Panc1 (cell line): ENCODE results near the gene CYTH2. TPM values are rescaled to one million over a fixed set of nuclear protein-coding genes. Genes with fewer than 3 reads are reported as not detected.
A peak's percentile ranks its signal among the peaks of the same experiment; 100 is the strongest.

Source experiments
- ATAC-seq: fragments of 200-7000 bp; cut with Tn5 transposase; 2 replicates; pipeline ENCODE4 v1.9.1; 2020; ENCODE audit warnings: mild to moderate bottlenecking, moderate library complexity
- BruUV-seq: library from RNA; stranded (reverse); fragments of 400-500 nt; replicated peaks from 2 replicates; lab custom pipeline; 2021; lab: Mats Ljungman, UMichigan
- CTCF ChIA-PET: fragments of 300-600 bp; sonication (Branson Sonifier 250); formaldehyde crosslinking; loops from one replicate; lab custom pipeline; 2022; ENCODE audit warnings: antibody characterized with exemption; lab: Charles Lee
- POLR2A ChIA-PET: fragments of 300-600 bp; sonication (Branson Sonifier 250); formaldehyde crosslinking; loops from one replicate; lab custom pipeline; 2022; ENCODE audit warnings: antibody characterized with exemption; lab: Charles Lee
- DNase-seq: peaks from one replicate; pipeline ENCODE4 v3.0.0-alpha.2; 2010; ENCODE audit warnings: low read depth, low spot score
- H3K27ac ChIP-seq: 2 replicates; pipeline ENCODE4 v1.5.1; 2011; ENCODE audit warnings: mild to moderate bottlenecking, low read length, inconsistent platforms
- H3K27me3 ChIP-seq: fragments of 200-500 bp; sonication (Bioruptor generic); 2 replicates; pipeline ENCODE4 v1.6.0; 2014; ENCODE audit warnings: low read length, inconsistent platforms; ENCODE audit not compliant: control insufficient read depth, insufficient read depth
- H3K36me3 ChIP-seq: fragments of 200-500 bp; sonication (Bioruptor generic); 2 replicates; pipeline ENCODE4 v1.5.1; 2014; ENCODE audit warnings: inconsistent platforms, mild to moderate bottlenecking, low read length, moderate library complexity; ENCODE audit not compliant: control insufficient read depth, insufficient read depth
- H3K4me1 ChIP-seq: 2 replicates; pipeline ENCODE4 v1.5.1; 2011; ENCODE audit warnings: inconsistent platforms, mild to moderate bottlenecking, low read length, moderate library complexity; ENCODE audit not compliant: control insufficient read depth, insufficient read depth
- H3K4me3 ChIP-seq, 2 experiments: 2 replicates each; pipeline ENCODE4 v1.5.1; 2011 to 2012; ENCODE audit warnings: low read depth in 2 of 2, low read length in 2 of 2, mild to moderate bottlenecking in 2 of 2, inconsistent platforms in 1 of 2, moderate library complexity in 1 of 2
- H3K9me3 ChIP-seq: fragments of 200-500 bp; sonication (Bioruptor generic); 2 replicates; pipeline ENCODE4 v1.5.1; 2014; ENCODE audit warnings: low read depth, mild to moderate bottlenecking, inconsistent platforms, low read length, moderate library complexity; ENCODE audit not compliant: control insufficient read depth, insufficient read depth
- CTCF ChIP-seq: fragments of 450-650 bp; IDR thresholded peaks from 2 replicates; pipeline ENCODE4 v1.5.1; 2017; ENCODE audit warnings: mild to moderate bottlenecking
- POLR2AphosphoS5 ChIP-seq: IDR thresholded peaks from 2 replicates; pipeline ENCODE4 v1.6.1; 2012; ENCODE audit warnings: mild to moderate bottlenecking, low read depth, low read length, moderate library complexity
- REST ChIP-seq, 2 experiments: IDR thresholded peaks; 2 replicates each; pipeline ENCODE4 v1.6.1; 2011 to 2012; ENCODE audit warnings: low read depth in 2 of 2, control low read depth in 1 of 2, low read length in 1 of 2, mild to moderate bottlenecking in 1 of 2, moderate library complexity in 1 of 2; ENCODE audit not compliant: insufficient read depth in 1 of 2
- SIN3A ChIP-seq: IDR thresholded peaks from 2 replicates; pipeline ENCODE4 v1.6.1; 2012; ENCODE audit warnings: low read depth, mild to moderate bottlenecking, low read length, moderate library complexity, borderline replicate concordance; ENCODE audit not compliant: insufficient read depth
- TCF7L2 ChIP-seq: IDR thresholded peaks from 2 replicates; pipeline ENCODE4 v1.6.1; 2011; ENCODE audit warnings: mild to moderate bottlenecking, low read depth, low read length, inconsistent platforms
- in situ Hi-C: cut with HindIII; loops from 2 replicates; pipeline ENCODE4 v1.10.0; 2016; ENCODE audit warnings: low sequenced_read_pairs, low pct_unique_long_range_greater_than_20kb
- intact Hi-C: fragments of 100-400 bp; cut with micrococcal nuclease; formaldehyde crosslinking; loops from one replicate; pipeline ENCODE4 v1.10.0; 2022; ENCODE audit not compliant: unreplicated experiment
- total RNA-seq: library from RNA; stranded (reverse); gene quantifications from one replicate; pipeline ENCODE4 v1.2.1, GENCODE V29; 2021; ENCODE audit not compliant: unreplicated experiment

CYTH2 gene
- total RNA-seq, 1 experiment from 2014 or later = 53.4 TPM

- ChIA-PET POLR2A (interaction anchor here (0.7 kb wide), 1 partner anchor 152 kb away, joined by 13 read pairs; no protein-coding TSS in a partner anchor), CTCF (interaction anchor here (0.7 kb wide), 1 partner anchor 35 kb away, joined by 10 read pairs; no protein-coding TSS in a partner anchor)
- Histone ChIP-seq H3K27ac (0 out of 2 replicates have a peak overlapping the region, but pooled peaks have one; percentile 29), H3K4me3 (peak overlapping the region; percentile 33 to 39), H3K36me3 (no peaks in the 10 kb centered on the region), H3K4me1 (no peaks in the 10 kb centered on the region), H3K9me3 (no peaks in the 10 kb centered on the region), H3K27me3 (no peaks in the 10 kb centered on the region)
- no peak for DNase-seq
- in situ Hi-C loops = no loop called here
- intact Hi-C loops = no loop called here
- BruUV-seq = no TSS peak
- TF ChIP-seq POLR2AphosphoS5 = no peak
- no peak for TF ChIP-seq SIN3A
- TF ChIP-seq TCF7L2 = no peak
- no peak for TF ChIP-seq CTCF
- TF ChIP-seq REST (IDR thresholded peaks at IDR 0.05; ENCODE audit: insufficient read depth in 1 of 2, low read depth in 2 of 2, low read length in 1 of 2) = no peak
- peak; percentile 74 for ATAC-seq
Observed at GRCh38 chr19:48510421-48511268, 41.5 kb downstream of the CYTH2 start.

GRCh38 chr19:48511321-48511731, 42.2 kb downstream of the CYTH2 start:
- Histone ChIP-seq H3K4me1 (peaks cover 2% of the 10 kb centered on the region; the same call in 1 of the 2 replicates), H3K4me3 (peak overlapping the region; percentile 33 to 39; a peak in 3 of 4 replicates), H3K27me3 (no peaks in the 10 kb centered on the region), H3K36me3 (no peaks in the 10 kb centered on the region), H3K9me3 (no peaks in the 10 kb centered on the region), H3K27ac (no peak overlapping the region)
- CTCF ChIA-PET = interaction anchor here (0.7 kb wide), 1 partner anchor 36 kb away, joined by 10 read pairs; no protein-coding TSS in a partner anchor
- DNase-seq = no peak
- in situ Hi-C loops (no loop called here), intact Hi-C loops (no loop called here)
- no TSS peak for BruUV-seq
- TF ChIP-seq TCF7L2 (no peak), CTCF (no peak), SIN3A (no peak), POLR2AphosphoS5 (no peak), REST (IDR thresholded peaks at IDR 0.05; ENCODE audit: insufficient read depth in 1 of 2, low read depth in 2 of 2, low read length in 1 of 2) (no peak)
- POLR2A ChIA-PET = interaction anchor here (0.7 kb wide), 1 partner anchor 153 kb away, joined by 13 read pairs; no protein-coding TSS in a partner anchor
- no peak for ATAC-seq
